ENCODE measurements around the gene HMGN4.

The HMGN4 gene

GRCh38 chr6:26577720-26578072, 39.5 kb downstream of the HMGN4 start:
- no peak for DNase-seq (ENCODE audit: low read depth, low spot score)

- DNase-seq (ENCODE audit: low read depth, low spot score): no peak
These were observed 40.1 kb downstream of the HMGN4 start for GRCh38 chr6:26578279-26578678.

- no peak for DNase-seq (ENCODE audit: low read depth, low spot score)
These were observed 40.6 kb downstream of the HMGN4 start for GRCh38 chr6:26578741-26579140.

- no peak for DNase-seq (ENCODE audit: low read depth, low spot score)
These were observed 43.2 kb downstream of the HMGN4 start for GRCh38 chr6:26581164-26581915.

GRCh38 chr6:26588965-26589364, 50.8 kb downstream of the HMGN4 start:
- DNase-seq (ENCODE audit: low read depth, low spot score): no peak

- DNase-seq (ENCODE audit: low read depth, low spot score): no peak
These were observed 54.5 kb downstream of the HMGN4 start for GRCh38 chr6:26592649-26593048.

GRCh38 chr6:26593278-26594130, 55.3 kb downstream of the HMGN4 start:
- no peak for DNase-seq (ENCODE audit: low read depth, low spot score)

GRCh38 chr6:26594131-26594498, 55.9 kb downstream of the HMGN4 start:
- no peak for DNase-seq (ENCODE audit: low read depth, low spot score)

GRCh38 chr6:26594730-26595632, 56.8 kb downstream of the HMGN4 start:
- DNase-seq (ENCODE audit: low read depth, low spot score): peak; percentile 58

- peak; percentile 95 for DNase-seq (ENCODE audit: low read depth, low spot score)
These were observed 57.6 kb downstream of the HMGN4 start for GRCh38 chr6:26595669-26596269.

All from astrocyte of the hippocampus (primary cell).